ENCODE results near the gene UTP4.
"Not testable (repeated sequence)": the region's sequence is repeated elsewhere in the genome, so short reads cannot be mapped to it uniquely, and the experiment has no call there.

The UTP4 gene

GRCh38 chr16:69131839-69132423 is 518 bp upstream of the UTP4 start:
- peak; percentile 75 for DNase-seq

GRCh38 chr16:69133373-69133954 is 1.0 kb downstream of the UTP4 start:
- no peak for DNase-seq

GRCh38 chr16:69138608-69139007 is 6.2 kb downstream of the UTP4 start:
- DNase-seq, result no peak

- DNase-seq, result not testable (repeated sequence)
Observed at GRCh38 chr16:69139464-69139863, 7.0 kb downstream of the UTP4 start.

GRCh38 chr16:69141014-69141413 is 8.6 kb downstream of the UTP4 start:
- DNase-seq, result no peak

GRCh38 chr16:69141936-69142335 is 9.5 kb downstream of the UTP4 start:
- no peak for DNase-seq

GRCh38 chr16:69143116-69143515 is 10.7 kb downstream of the UTP4 start:
- DNase-seq, result no peak

- no peak for DNase-seq
Observed at GRCh38 chr16:69145658-69146057, 13.2 kb downstream of the UTP4 start.

- DNase-seq, result not testable (repeated sequence)
Observed at GRCh38 chr16:69149621-69150020, 17.2 kb downstream of the UTP4 start.

- peak; percentile 31 for DNase-seq
Observed at GRCh38 chr16:69150146-69150865, 17.9 kb downstream of the UTP4 start.

GRCh38 chr16:69157196-69157595 is 24.7 kb downstream of the UTP4 start:
- DNase-seq, result no peak

- no peak for DNase-seq
Observed at GRCh38 chr16:69160192-69160591, 27.7 kb downstream of the UTP4 start.

GRCh38 chr16:69165584-69165983 is 33.1 kb downstream of the UTP4 start:
- no peak for DNase-seq

- DNase-seq, result peak; percentile 83
Observed at GRCh38 chr16:69166221-69166833, 33.9 kb downstream of the UTP4 start.

GRCh38 chr16:69166946-69167930 is 34.8 kb downstream of the UTP4 start:
- DNase-seq, result no peak

GRCh38 chr16:69169051-69169450 is 36.6 kb downstream of the UTP4 start:
- DNase-seq, result no peak

GRCh38 chr16:69169607-69170352 is 37.3 kb downstream of the UTP4 start:
- no peak for DNase-seq

GRCh38 chr16:69171325-69172084 is 39.1 kb downstream of the UTP4 start:
- DNase-seq, result no peak

- no peak for DNase-seq
Observed at GRCh38 chr16:69176033-69176800, 43.8 kb downstream of the UTP4 start.

- no peak for DNase-seq
Observed at GRCh38 chr16:69179328-69180010, 47.0 kb downstream of the UTP4 start.

Data from activated naive CD4-positive, alpha-beta T cell treated with Interleukin-2 at 50 U/mL for 16 hours (primary cell).